IMR-90 (cell line): Measurements from ENCODE around the gene ST3GAL4. TPM values are rescaled to one million over a fixed set of nuclear protein-coding genes. Genes with fewer than 3 reads are reported as not detected.
A peak's percentile ranks its signal among the peaks of the same experiment; 100 is the strongest.

Experiments used
- ATAC-seq: fragments of 200-7000 bp; cut with Tn5 transposase; 2 replicates; pipeline ENCODE4 v1.9.1; 2020; ENCODE audit warnings: low read depth, mild to moderate bottlenecking, moderate library complexity
- BruUV-seq: library from RNA; stranded (reverse); fragments of 400-500 nt; replicated peaks from 2 replicates; lab custom pipeline; 2021; lab: Mats Ljungman, UMichigan
- CTCF ChIA-PET: fragments of 300-600 bp; formaldehyde crosslinking; extraction: SDS; loops from one replicate; lab custom pipeline; 2021; ENCODE audit warnings: antibody characterized with exemption; lab: Yijun Ruan, JAX
- POLR2A ChIA-PET: fragments of 300-600 bp; sonication (Branson Sonifier 250); formaldehyde crosslinking; loops from one replicate; lab custom pipeline; 2022; ENCODE audit warnings: antibody characterized with exemption; ENCODE audit not compliant: unreplicated experiment; lab: Charles Lee
- DNase-seq: peaks from one replicate; pipeline ENCODE4 v3.0.0; 2013
- H2AFZ ChIP-seq: replicated peaks from 2 replicates; pipeline ENCODE3; 2013; ENCODE audit warnings: low read length, mild to moderate bottlenecking; ENCODE audit not compliant: poor library complexity
- H2AK5ac ChIP-seq: 2 replicates; pipeline ENCODE4 v1.6.1; 2013; ENCODE audit warnings: low read depth, low read length, inconsistent platforms
- H2AK9ac ChIP-seq: replicated peaks from 2 replicates; pipeline ENCODE3; 2013; ENCODE audit warnings: mild to moderate bottlenecking, low read depth, low read length, moderate library complexity; ENCODE audit not compliant: poor library complexity
- H2BK120ac ChIP-seq: 2 replicates; pipeline ENCODE4 v1.6.1; 2013; ENCODE audit warnings: low read depth, low read length, inconsistent platforms
- H2BK15ac ChIP-seq: 3 replicates; pipeline ENCODE4 v1.6.1; 2013; ENCODE audit warnings: low read depth, low read length, inconsistent platforms
- H2BK20ac ChIP-seq: 2 replicates; pipeline ENCODE4 v1.6.1; 2013; ENCODE audit warnings: low read depth, mild to moderate bottlenecking, inconsistent platforms, low read length, moderate library complexity
- H2BK5ac ChIP-seq: 2 replicates; pipeline ENCODE4 v1.6.1; 2013; ENCODE audit warnings: mild to moderate bottlenecking, low read depth, low read length, inconsistent platforms; ENCODE audit not compliant: poor library complexity, severe bottlenecking
- H3K14ac ChIP-seq: replicated peaks from 2 replicates; pipeline ENCODE4 v1.6.1; 2013; ENCODE audit warnings: low read depth, low read length, inconsistent platforms
- H3K18ac ChIP-seq: 2 replicates; pipeline ENCODE4 v1.6.1; 2013; ENCODE audit warnings: low read depth, low read length, control low read depth
- H3K23ac ChIP-seq: 2 replicates; pipeline ENCODE4 v1.6.1; 2013; ENCODE audit warnings: low read depth, low read length, inconsistent platforms
- H3K27ac ChIP-seq: 2 replicates; pipeline ENCODE4 v1.5.1; 2013; ENCODE audit warnings: mild to moderate bottlenecking, control low read depth, low read length; ENCODE audit not compliant: insufficient read depth
- H3K27me3 ChIP-seq: 2 replicates; pipeline ENCODE4 v1.6.1; 2013; ENCODE audit warnings: low read length; ENCODE audit not compliant: control insufficient read depth, insufficient read depth
- H3K36me3 ChIP-seq: 2 replicates; pipeline ENCODE4 v1.6.1; 2013; ENCODE audit warnings: low read length, mixed read lengths; ENCODE audit not compliant: control insufficient read depth, insufficient read depth
- H3K4ac ChIP-seq: 2 replicates; pipeline ENCODE4 v1.6.1; 2013; ENCODE audit warnings: low read depth, low read length, inconsistent platforms
- H3K4me1 ChIP-seq: 2 replicates; pipeline ENCODE4 v1.6.1; 2013; ENCODE audit warnings: low read length, mixed read lengths; ENCODE audit not compliant: control insufficient read depth, insufficient read depth
- H3K4me2 ChIP-seq: 2 replicates; pipeline ENCODE4 v1.6.1; 2013; ENCODE audit warnings: low read depth, mild to moderate bottlenecking, control low read depth, low read length, moderate library complexity
- H3K4me3 ChIP-seq: 2 replicates; pipeline ENCODE4 v1.5.1; 2013; ENCODE audit warnings: low read depth, mild to moderate bottlenecking, control low read depth, low read length, moderate library complexity; ENCODE audit not compliant: insufficient read depth
- H3K56ac ChIP-seq: 2 replicates; pipeline ENCODE4 v1.6.1; 2013; ENCODE audit warnings: low read length, inconsistent platforms; ENCODE audit not compliant: insufficient read depth; ENCODE audit errors: extremely low read depth
- H3K79me1 ChIP-seq, 2 experiments: 2 replicates each; pipeline ENCODE4 v1.6.1; 2013; ENCODE audit warnings: low read length in 2 of 2, inconsistent platforms in 1 of 2, low read depth in 1 of 2
- H3K9ac ChIP-seq: 2 replicates; pipeline ENCODE4 v1.6.1; 2013; ENCODE audit warnings: low read depth, low read length, control low read depth
- H3K9me1 ChIP-seq: 2 replicates; pipeline ENCODE4 v1.6.1; 2013; ENCODE audit warnings: low read length, inconsistent platforms; ENCODE audit not compliant: insufficient read depth
- H3K9me3 ChIP-seq: 2 replicates; pipeline ENCODE4 v1.6.1; 2013; ENCODE audit warnings: low read length; ENCODE audit not compliant: control insufficient read depth, insufficient read depth
- H4K20me1 ChIP-seq: 2 replicates; pipeline ENCODE4 v1.6.1; 2013; ENCODE audit warnings: low read length, inconsistent platforms; ENCODE audit not compliant: insufficient read depth
- H4K5ac ChIP-seq: 2 replicates; pipeline ENCODE4 v1.6.1; 2013; ENCODE audit warnings: mild to moderate bottlenecking, low read depth, low read length, control low read depth
- H4K8ac ChIP-seq, 2 experiments: 2 replicates each; pipeline ENCODE4 v1.6.1; 2013; ENCODE audit warnings: low read depth in 2 of 2, low read length in 2 of 2, control low read depth in 1 of 2, inconsistent platforms in 1 of 2
- H4K91ac ChIP-seq: 2 replicates; pipeline ENCODE4 v1.6.1; 2013; ENCODE audit warnings: low read depth, low read length, inconsistent platforms; ENCODE audit not compliant: insufficient read depth
- CHD1 ChIP-seq: IDR thresholded peaks from 2 replicates; pipeline ENCODE4 v1.6.1; 2012; ENCODE audit warnings: low read depth, low read length, improper control_type of control experiment
- CTCF ChIP-seq: conservative IDR thresholded peaks from 2 replicates; pipeline ENCODE4 v1.5.1; 2012; ENCODE audit warnings: mild to moderate bottlenecking, low read depth, low read length, improper control_type of control experiment
- ELK1 ChIP-seq: fragments of 150-350 bp; IDR thresholded peaks from 2 replicates; pipeline ENCODE4 v1.6.1; 2016; ENCODE audit warnings: low read depth, mild to moderate bottlenecking, low read length, moderate library complexity, borderline replicate concordance
- FOS ChIP-seq: fragments of 150-350 bp; IDR thresholded peaks from 2 replicates; pipeline ENCODE4 v1.6.1; 2016; ENCODE audit warnings: low read depth, low read length
- RCOR1 ChIP-seq: IDR thresholded peaks from 2 replicates; pipeline ENCODE4 v1.6.1; 2012; ENCODE audit warnings: mild to moderate bottlenecking, low read length, improper control_type of control experiment; ENCODE audit not compliant: insufficient replicate concordance
- RFX5 ChIP-seq: IDR thresholded peaks from 2 replicates; pipeline ENCODE4 v1.8.0; 2012; ENCODE audit warnings: low read depth, mild to moderate bottlenecking, low read length, moderate library complexity
- SMC3 ChIP-seq: fragments of 150-350 bp; IDR thresholded peaks from 2 replicates; pipeline ENCODE4 v1.6.1; 2016; ENCODE audit warnings: low read depth, mild to moderate bottlenecking, antibody characterized with exemption, low read length, moderate library complexity
- USF2 ChIP-seq: fragments of 150-350 bp; IDR thresholded peaks from 2 replicates; pipeline ENCODE4 v1.6.1; 2017; ENCODE audit warnings: mild to moderate bottlenecking, antibody characterized with exemption, low read length, low read depth
- WGBS, 2 experiments: methylation state at CpG; one replicate each; pipeline versions ENCODE4 v1.1.5 to v1.1.7; 2013; ENCODE audit warnings: missing lambda C conversion rate in 2 of 2; ENCODE audit not compliant: insufficient read length in 1 of 2; ENCODE audit errors: extremely low coverage in 2 of 2; 5-methylcytosine and 5-hydroxymethylcytosine counted together
- dilution Hi-C: fragments of 300-500 bp; cut with HindIII; formaldehyde crosslinking; loops from one replicate; pipeline ENCODE4 v1.14.3; 2018; ENCODE audit warnings: low sequenced_read_pairs; ENCODE audit not compliant: unreplicated experiment
- in situ Hi-C: fragments of 300-500 bp; cut with MboI; formaldehyde crosslinking; loops from 3 replicates; pipeline ENCODE4 v1.14.3; 2019; ENCODE audit warnings: low sequenced_read_pairs, inconsistent platforms, mixed read lengths
- intact Hi-C: fragments of 100-400 bp; cut with micrococcal nuclease; formaldehyde crosslinking; loops from 2 replicates; pipeline ENCODE4 v1.10.0; 2022
- polyA plus RNA-seq, 3 experiments: library from polyadenylated mRNA; depleted of rRNA; stranded (reverse); fragments of >200 nt; gene quantifications; 2 replicates each; pipeline ENCODE4 v1.2.3, GENCODE V29; 2012; ENCODE audit warnings: low replicate concordance in 1 of 3
- total RNA-seq: library from RNA; depleted of rRNA; stranded (reverse); fragments of >200 nt; gene quantifications from 2 replicates; pipeline ENCODE4 v1.2.3, GENCODE V29; 2012

The ST3GAL4 gene
- total and polyA plus RNA-seq, 2 of the 4 experiments (the other 2 are of a cell fraction) = 17.0 to 19.7 TPM

GRCh38 chr11:126346586-126346940, 8.9 kb upstream of the ST3GAL4 start:
- Histone ChIP-seq H2AK5ac (peak overlapping the region; percentile 20), H3K9me3 (no peaks in the 10 kb centered on the region), H2BK120ac (no peak overlapping the region), H3K4me1 (peaks cover 23% of the 10 kb centered on the region), H3K18ac (0 out of 2 replicates have a peak overlapping the region, but pooled peaks have one; percentile 32), H3K9me1 (peaks cover 30% of the 10 kb centered on the region), H2BK20ac (no peak overlapping the region), H4K5ac (no peak overlapping the region; the same call in 1 of the 2 replicates), H2AFZ (peak overlapping the region; percentile 62), H3K4me3 (no peak overlapping the region), H3K4ac (peak overlapping the region; percentile 37), H4K8ac (peak overlapping the region; percentile 2 to 36; a peak in 2 of 4 replicates), H3K23ac (no peak overlapping the region), H3K56ac (no peak overlapping the region), H3K14ac (0 out of 2 replicates have a peak overlapping the region, but pooled peaks have one; percentile 14), H3K9ac (no peak overlapping the region; the same call in 1 of the 2 replicates), H3K79me1 (peaks cover 18 to 58% of the 10 kb centered on the region in 2 experiments), H3K36me3 (peaks cover 8% of the 10 kb centered on the region; the same call in 1 of the 2 replicates), H4K20me1 (no peaks in the 10 kb centered on the region), H3K27me3 (no peaks in the 10 kb centered on the region), H3K27ac (peak overlapping the region; percentile 42), H4K91ac (no peak overlapping the region), H3K4me2 (no peak overlapping the region), H2BK5ac (peak overlapping the region; percentile 52), H2AK9ac (peak overlapping the region; percentile 74), H2BK15ac (no peak overlapping the region)
- no TSS peak for BruUV-seq
- POLR2A ChIA-PET = no interaction called here
- DNase-seq = no peak
- WGBS, 2 experiments = no CpG with 5 or more reads among the region's 1 CpG
- no peak for ATAC-seq
- dilution Hi-C loops (no loop called here), intact Hi-C loops (no loop called here), in situ Hi-C loops (no loop called here)
- CTCF ChIA-PET = no interaction called here
- TF ChIP-seq CTCF (no peak), SMC3 (no peak), USF2 (no peak), ELK1 (no peak), CHD1 (no peak), RCOR1 (no peak), FOS (no peak), RFX5 (no peak)
